ENCODE data around the gene AHDC1.

AHDC1 gene

GRCh38 chr1:27560268-27561123, 43.4 kb downstream of the AHDC1 start:
- TF ChIP-seq, protein P1, sequence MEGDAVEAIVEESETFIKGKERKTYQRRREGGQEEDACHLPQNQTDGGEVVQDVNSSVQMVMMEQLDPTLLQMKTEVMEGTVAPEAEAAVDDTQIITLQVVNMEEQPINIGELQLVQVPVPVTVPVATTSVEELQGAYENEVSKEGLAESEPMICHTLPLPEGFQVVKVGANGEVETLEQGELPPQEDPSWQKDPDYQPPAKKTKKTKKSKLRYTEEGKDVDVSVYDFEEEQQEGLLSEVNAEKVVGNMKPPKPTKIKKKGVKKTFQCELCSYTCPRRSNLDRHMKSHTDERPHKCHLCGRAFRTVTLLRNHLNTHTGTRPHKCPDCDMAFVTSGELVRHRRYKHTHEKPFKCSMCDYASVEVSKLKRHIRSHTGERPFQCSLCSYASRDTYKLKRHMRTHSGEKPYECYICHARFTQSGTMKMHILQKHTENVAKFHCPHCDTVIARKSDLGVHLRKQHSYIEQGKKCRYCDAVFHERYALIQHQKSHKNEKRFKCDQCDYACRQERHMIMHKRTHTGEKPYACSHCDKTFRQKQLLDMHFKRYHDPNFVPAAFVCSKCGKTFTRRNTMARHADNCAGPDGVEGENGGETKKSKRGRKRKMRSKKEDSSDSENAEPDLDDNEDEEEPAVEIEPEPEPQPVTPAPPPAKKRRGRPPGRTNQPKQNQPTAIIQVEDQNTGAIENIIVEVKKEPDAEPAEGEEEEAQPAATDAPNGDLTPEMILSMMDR (IDR thresholded peaks at IDR 0.05): no peak
- H3K27me3 ChIP-seq: no peaks in the 10 kb centered on the region
- no peak overlapping the region for H3K4me3 ChIP-seq (ENCODE audit: low read depth in 1 of 2, low read length in 1 of 2)
- H3K9me3 ChIP-seq: no peaks in the 10 kb centered on the region
- peaks cover 18 to 23% of the 10 kb centered on the region in 2 experiments for H3K4me1 ChIP-seq (ENCODE audit: control insufficient read depth in 1 of 2, insufficient read depth in 1 of 2, low read depth in 1 of 2, low read length in 1 of 2)
- no peaks in the 10 kb centered on the region for H3K36me3 ChIP-seq
- no peak overlapping the region for H3K27ac ChIP-seq

DNA sequence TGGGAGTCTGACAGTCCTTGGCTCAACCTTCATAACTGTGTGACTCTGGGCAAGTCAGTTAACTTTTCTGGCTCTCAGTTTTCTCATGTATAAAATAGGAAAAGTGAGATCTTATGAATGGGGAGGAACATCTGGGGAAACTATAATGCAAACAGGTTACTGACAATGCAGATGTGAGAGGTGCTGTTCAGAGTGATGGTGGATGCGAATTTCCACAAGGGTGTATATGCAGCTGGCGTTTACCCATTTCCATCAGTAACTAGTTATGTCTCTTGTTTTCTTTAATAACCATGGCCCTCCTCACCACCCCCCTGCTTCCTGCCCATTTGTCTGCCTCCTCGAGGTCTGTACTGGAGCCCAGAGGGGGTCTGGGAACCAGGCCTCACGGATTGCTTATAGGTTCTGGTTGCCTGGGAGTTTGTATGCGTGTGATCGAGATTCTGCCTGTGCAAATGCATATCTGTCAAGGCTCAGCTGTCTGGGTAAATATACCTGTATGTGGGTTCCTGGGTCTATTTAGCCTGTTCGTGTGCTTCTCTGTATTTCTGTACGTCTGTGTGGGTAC, 44.4 kb downstream of the AHDC1 start:
- no peaks in the 10 kb centered on the region for H3K36me3 ChIP-seq
- TF ChIP-seq, protein P1 (IDR thresholded peaks at IDR 0.05): no peak
- H3K27me3 ChIP-seq: no peaks in the 10 kb centered on the region
- H3K4me1 ChIP-seq (ENCODE audit: control insufficient read depth in 1 of 2, insufficient read depth in 1 of 2, low read depth in 1 of 2, low read length in 1 of 2): peaks cover 18 to 21% of the 10 kb centered on the region in 2 experiments
- H3K27ac ChIP-seq: no peak overlapping the region
- H3K9me3 ChIP-seq: no peaks in the 10 kb centered on the region
- H3K4me3 ChIP-seq (ENCODE audit: low read depth in 1 of 2, low read length in 1 of 2): no peak overlapping the region

DNA sequence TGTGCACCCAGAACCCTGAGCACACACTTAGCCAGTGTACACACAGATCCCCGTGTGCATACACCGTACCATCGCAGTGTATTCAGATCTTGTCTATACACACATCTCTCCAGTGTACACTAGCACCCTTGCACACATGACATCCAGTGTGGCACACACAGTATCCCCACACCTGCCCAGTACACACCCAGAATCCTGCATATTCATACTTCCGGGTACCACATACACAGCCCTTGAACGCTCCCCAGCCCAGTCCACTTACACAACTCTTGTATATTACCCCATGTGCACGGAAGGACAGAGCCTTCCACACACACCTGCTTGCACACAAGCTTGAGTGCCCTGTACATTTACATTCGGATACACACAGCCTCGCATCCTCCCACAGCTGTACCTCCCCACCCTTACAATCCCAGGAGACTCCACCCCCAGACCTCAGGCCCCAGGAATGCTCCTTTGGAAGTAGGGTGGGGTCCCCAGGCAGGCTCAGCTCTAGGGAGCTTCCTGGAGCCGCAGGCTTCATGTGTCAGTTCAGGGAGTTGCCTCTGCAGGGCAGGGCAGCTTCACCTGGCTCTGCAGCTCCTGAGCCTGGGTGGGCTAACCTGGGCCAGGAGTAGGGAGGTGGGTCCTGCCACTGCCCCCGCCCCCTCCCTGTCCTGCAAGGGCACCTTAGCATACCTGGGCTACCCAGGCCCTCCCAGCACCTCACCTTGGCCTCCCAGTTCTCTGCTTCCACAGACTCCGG, 46.2 kb downstream of the AHDC1 start:
- Histone ChIP-seq H3K4me3 (ENCODE audit: low read depth in 1 of 2, low read length in 1 of 2) (peak overlapping the region; percentile 47 to 66), H3K36me3 (no peaks in the 10 kb centered on the region), H3K27me3 (no peaks in the 10 kb centered on the region), H3K27ac (peak overlapping the region; percentile 70), H3K4me1 (ENCODE audit: control insufficient read depth in 1 of 2, insufficient read depth in 1 of 2, low read depth in 1 of 2, low read length in 1 of 2) (peaks cover 18 to 19% of the 10 kb centered on the region in 2 experiments), H3K9me3 (no peaks in the 10 kb centered on the region)
- TF ChIP-seq, protein P1 (IDR thresholded peaks at IDR 0.05): no peak

DNA sequence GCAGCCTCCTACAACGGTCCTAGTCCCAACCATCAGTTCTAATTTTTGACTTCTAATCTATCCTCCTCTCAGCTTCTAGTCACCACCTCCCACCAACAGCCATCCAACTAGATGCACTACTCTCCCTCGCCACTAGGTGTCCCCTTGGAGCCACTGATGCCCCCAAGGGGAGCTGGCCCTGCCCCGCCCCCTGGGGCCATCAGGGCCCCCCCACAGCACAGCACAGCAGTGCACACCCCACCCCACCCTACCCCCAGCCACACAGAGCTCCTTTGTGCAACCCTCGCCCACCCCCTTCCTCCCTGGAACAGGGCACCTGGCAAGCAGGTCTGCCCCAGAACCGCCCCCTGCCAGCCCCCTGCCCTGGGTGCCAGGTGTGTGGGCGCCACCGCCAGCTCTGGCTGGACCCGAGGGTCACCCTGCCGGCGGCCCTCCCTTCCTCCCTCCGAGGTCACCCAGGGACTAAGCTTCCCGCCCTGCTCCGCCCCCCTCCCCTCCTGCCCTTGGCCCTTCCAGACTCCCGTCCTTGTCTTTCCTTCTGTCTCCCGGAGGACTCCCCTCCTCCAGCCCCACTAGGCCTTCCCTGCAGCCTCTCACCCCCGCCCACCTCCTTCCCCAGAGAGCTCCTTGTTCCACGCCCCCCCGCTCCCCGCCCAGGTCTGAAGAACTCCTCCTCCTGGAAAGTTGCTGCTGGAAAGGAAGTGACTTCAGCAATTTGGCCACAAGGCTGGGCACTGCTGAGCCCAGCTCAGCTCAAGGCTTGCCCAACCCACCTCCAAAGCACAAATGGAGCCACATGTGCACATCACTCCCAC, 47.0 kb downstream of the AHDC1 start:
- H3K4me1 ChIP-seq (ENCODE audit: control insufficient read depth in 1 of 2, insufficient read depth in 1 of 2, low read depth in 1 of 2, low read length in 1 of 2): peaks cover 18 to 19% of the 10 kb centered on the region in 2 experiments
- H3K4me3 ChIP-seq (ENCODE audit: low read depth in 1 of 2, low read length in 1 of 2): peak overlapping the region; percentile 47 to 66
- TF ChIP-seq, protein P1 (IDR thresholded peaks at IDR 0.05): peak; percentile 87
- H3K27ac ChIP-seq: peak overlapping the region; percentile 70
- no peaks in the 10 kb centered on the region for H3K36me3 ChIP-seq
- no peaks in the 10 kb centered on the region for H3K9me3 ChIP-seq
- no peaks in the 10 kb centered on the region for H3K27me3 ChIP-seq

DNA sequence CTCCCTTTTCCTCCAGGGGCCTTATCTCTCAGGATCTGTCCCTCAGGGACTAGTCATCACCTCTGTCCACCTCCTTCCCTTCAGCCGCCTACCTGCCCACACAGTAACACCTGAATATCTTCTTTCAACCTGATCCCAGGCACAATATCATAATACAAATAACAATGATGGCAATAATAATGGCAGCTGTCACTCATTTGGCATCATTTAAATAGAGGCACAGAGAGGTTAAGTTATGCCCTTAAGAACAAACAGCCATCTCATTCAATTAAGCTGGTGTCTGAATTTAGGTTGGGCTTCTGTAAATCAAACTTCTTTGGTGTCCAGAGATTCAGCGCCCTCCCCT, 47.5 kb downstream of the AHDC1 start:
- Histone ChIP-seq H3K27ac (no peak overlapping the region), H3K9me3 (no peaks in the 10 kb centered on the region), H3K4me1 (ENCODE audit: control insufficient read depth in 1 of 2, insufficient read depth in 1 of 2, low read depth in 1 of 2, low read length in 1 of 2) (peaks cover 18 to 19% of the 10 kb centered on the region in 2 experiments), H3K4me3 (ENCODE audit: low read depth in 1 of 2, low read length in 1 of 2) (peak overlapping the region in 1 of 2 experiments; percentile 66), H3K36me3 (no peaks in the 10 kb centered on the region), H3K27me3 (no peaks in the 10 kb centered on the region)
- TF ChIP-seq, protein P1 (IDR thresholded peaks at IDR 0.05): no peak
